Common myeloid progenitor, CD34-positive (primary cell): Measurements from ENCODE around the gene PDE6B.
"Not testable (repeated sequence)": the region's sequence is repeated elsewhere in the genome, so short reads cannot be mapped to it uniquely, and the experiment has no call there.

Source experiments
- CTCF ChIA-PET: fragments of 350-600 bp; sonication (Branson Sonifier 250); formaldehyde crosslinking; loops from one replicate; lab custom pipeline; 2021; ENCODE audit warnings: antibody characterized with exemption; lab: Charles Lee
- POLR2A ChIA-PET: fragments of 350-600 bp; sonication (Branson Sonifier 250); formaldehyde crosslinking; loops from one replicate; lab custom pipeline; 2021; ENCODE audit warnings: antibody characterized with exemption; lab: Charles Lee
- DNase-seq, 3 donors: peaks; one replicate each; pipeline versions ENCODE4 v3.0.0 to v3.0.0-alpha.2; 2013
- H3K27ac ChIP-seq, 2 experiments: 1 replicate in 1 of 2; 2 replicates in 1 of 2; pipeline ENCODE4 v1.7.0; 2013; ENCODE audit warnings: inconsistent platforms in 2 of 2, low read length in 2 of 2, mild to moderate bottlenecking in 2 of 2, low read depth in 1 of 2, moderate library complexity in 1 of 2; ENCODE audit not compliant: severe bottlenecking in 2 of 2, insufficient read depth in 1 of 2, poor library complexity in 1 of 2
- H3K27me3 ChIP-seq, 5 experiments: replicated peaks in 2 of 5; 1 replicate in 3 of 5; 2 replicates in 2 of 5; pipeline versions ENCODE4 v1.6.1 to v1.7.0; 2013; ENCODE audit warnings: low read length in 4 of 5, mild to moderate bottlenecking in 2 of 5, moderate library complexity in 2 of 5, inconsistent platforms in 1 of 5; ENCODE audit not compliant: insufficient read depth in 5 of 5, control insufficient read depth in 4 of 5
- H3K36me3 ChIP-seq, 4 experiments: 1 replicate in 2 of 4; 2 replicates in 2 of 4; pipeline versions ENCODE4 v1.6.1 to v1.7.0; 2013; ENCODE audit warnings: low read length in 3 of 4, control low read depth in 1 of 4, mild to moderate bottlenecking in 1 of 4; ENCODE audit not compliant: control insufficient read depth in 4 of 4, insufficient read depth in 4 of 4
- H3K4me1 ChIP-seq, 4 experiments: 1 replicate in 3 of 4; 2 replicates in 1 of 4; pipeline versions ENCODE4 v1.6.1 to v1.7.1; 2013; ENCODE audit warnings: low read length in 3 of 4, mild to moderate bottlenecking in 3 of 4, control low read depth in 1 of 4, inconsistent platforms in 1 of 4, moderate library complexity in 1 of 4; ENCODE audit not compliant: control insufficient read depth in 4 of 4, insufficient read depth in 4 of 4; ENCODE audit errors: control extremely low read depth in 1 of 4
- H3K4me3 ChIP-seq, 7 experiments: 1 replicate in 4 of 7; 2 replicates in 3 of 7; pipeline versions ENCODE4 v1.5.1 to v1.7.0; 2013; ENCODE audit warnings: mild to moderate bottlenecking in 7 of 7, low read length in 6 of 7, moderate library complexity in 6 of 7, inconsistent platforms in 2 of 7, low read depth in 2 of 7, control low read depth in 1 of 7; ENCODE audit not compliant: insufficient read depth in 4 of 7, control insufficient read depth in 1 of 7; ENCODE audit errors: extremely low read depth in 1 of 7
- H3K9me3 ChIP-seq, 5 experiments: 1 replicate in 4 of 5; 2 replicates in 1 of 5; pipeline versions ENCODE4 v1.6.1 to v1.7.1; 2013; ENCODE audit warnings: low read length in 4 of 5, mild to moderate bottlenecking in 2 of 5, inconsistent platforms in 1 of 5, low read depth in 1 of 5, moderate library complexity in 1 of 5; ENCODE audit not compliant: control insufficient read depth in 4 of 5, insufficient read depth in 2 of 5; ENCODE audit errors: control extremely low read depth in 1 of 5
- WGBS: methylation state at CpG from one replicate; pipeline ENCODE4 v1.1.5; 2013; ENCODE audit not compliant: insufficient coverage; 5-methylcytosine and 5-hydroxymethylcytosine counted together

The PDE6B gene

GRCh38 chr4:694341-694940, 69.1 kb downstream of the PDE6B start:
- H3K4me1 ChIP-seq = peaks cover 0 to 16% (median 11%) of the 10 kb centered on the region in 4 experiments
- WGBS = 96% methylated on average over 12 of the region's 12 CpGs
- H3K27ac ChIP-seq, POLR2A ChIA-PET, DNase-seq, H3K9me3 ChIP-seq, H3K27me3 ChIP-seq, H3K4me3 ChIP-seq, H3K36me3 ChIP-seq: not testable (repeated sequence)
- CTCF ChIA-PET = interaction anchor here (1.1 kb wide), 1 partner anchor 11 kb away, joined by 3 read pairs; no protein-coding TSS in a partner anchor

DNA sequence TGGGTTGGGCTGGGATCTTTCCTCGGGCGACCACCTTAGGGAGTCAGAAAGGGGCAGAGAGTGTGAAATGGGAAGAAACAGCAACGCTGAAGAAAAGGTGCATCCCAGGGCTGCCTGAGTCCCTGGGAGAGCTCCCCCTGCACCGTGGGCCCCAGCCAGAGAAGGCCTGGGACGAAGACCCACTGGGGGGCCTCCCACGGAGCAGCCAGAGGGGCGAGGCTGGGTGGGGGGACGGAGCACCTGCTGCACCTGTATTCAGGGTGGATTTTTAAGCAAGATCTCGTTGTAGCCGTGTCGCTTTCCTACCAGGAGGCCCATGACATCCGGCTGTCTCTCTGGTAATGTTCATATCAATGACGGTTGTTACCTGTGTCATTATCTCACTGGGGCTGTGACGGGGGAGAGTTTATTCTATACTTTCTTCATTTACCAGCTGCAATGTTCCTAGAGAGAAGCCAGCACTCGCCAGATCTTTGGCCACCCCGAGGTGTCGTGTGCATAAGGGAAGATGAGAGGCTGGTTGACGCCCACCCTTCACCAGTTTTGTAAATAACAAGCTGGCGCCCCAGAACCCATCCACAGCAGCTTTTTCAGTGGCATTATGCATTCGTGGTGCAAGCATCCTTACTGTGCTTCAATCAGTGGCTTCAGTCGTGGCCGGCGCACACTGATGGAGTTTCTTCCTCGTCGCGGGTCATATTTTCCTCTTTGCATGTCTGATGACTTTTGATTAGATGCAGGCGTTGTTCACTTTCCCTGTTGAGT, 74.6 kb downstream of the PDE6B start:
- H3K9me3 ChIP-seq = no peaks in the 10 kb centered on the region
- no peaks in the 10 kb centered on the region for H3K36me3 ChIP-seq
- no peak overlapping the region for H3K27ac ChIP-seq
- peaks cover 0 to 15% (median 8%) of the 10 kb centered on the region in 4 experiments for H3K4me1 ChIP-seq
- ChIA-PET CTCF (interaction anchor here (1.0 to 3.4 kb wide), 3 partner anchors 10 to 15 kb away, joined by 3 to 11 read pairs (median 6); no protein-coding TSS in a partner anchor), POLR2A (no interaction called here)
- no peaks in the 10 kb centered on the region for H3K27me3 ChIP-seq
- H3K4me3 ChIP-seq = no peak overlapping the region
- 93% methylated on average over 17 of the region's 27 CpGs for WGBS
- DNase-seq = no peak

- H3K36me3 ChIP-seq = no peaks in the 10 kb centered on the region
- H3K9me3 ChIP-seq = no peaks in the 10 kb centered on the region
- no peak overlapping the region for H3K27ac ChIP-seq
- no peaks in the 10 kb centered on the region for H3K27me3 ChIP-seq
- DNase-seq = no peak
- peaks cover 0 to 19% (median 12%) of the 10 kb centered on the region in 4 experiments for H3K4me1 ChIP-seq
- H3K4me3 ChIP-seq = no peak overlapping the region
- 95% methylated on average over 16 of the region's 16 CpGs for WGBS
- CTCF ChIA-PET = interaction anchor here (1.0 to 3.4 kb wide), 3 partner anchors 10 to 16 kb away, joined by 3 to 11 read pairs (median 6); no protein-coding TSS in a partner anchor
- POLR2A ChIA-PET = no interaction called here
Observed at GRCh38 chr4:700587-701264, 75.4 kb downstream of the PDE6B start.

DNA sequence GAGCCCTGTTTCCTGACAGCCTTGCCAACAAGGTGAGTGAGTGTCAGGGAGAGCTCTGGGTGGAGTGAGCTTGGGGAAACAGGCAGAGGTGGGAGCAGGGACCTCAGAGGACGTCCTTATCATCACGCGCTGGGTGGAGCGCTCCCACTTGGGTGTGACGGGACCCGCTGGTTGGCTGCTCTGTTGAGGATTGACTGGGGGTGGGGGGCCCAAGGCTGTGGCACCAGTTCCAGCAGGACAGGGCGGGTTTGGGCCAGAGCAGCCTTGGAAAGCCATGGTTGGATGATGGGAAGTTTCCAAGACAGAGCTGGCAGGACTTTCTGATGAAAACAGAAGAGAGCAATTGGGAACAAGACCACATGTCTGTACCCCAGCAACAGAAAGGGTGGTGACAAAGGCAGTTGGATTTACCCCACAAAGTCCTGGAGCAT, 77.3 kb downstream of the PDE6B start:
- H3K27me3 ChIP-seq = no peaks in the 10 kb centered on the region
- no peaks in the 10 kb centered on the region for H3K36me3 ChIP-seq
- CTCF ChIA-PET = interaction anchor here (1.0 to 1.4 kb wide), 2 partner anchors 13 to 16 kb away, joined by 4 to 5 read pairs; no protein-coding TSS in a partner anchor
- WGBS = 100% methylated on average over 4 of the region's 7 CpGs
- DNase-seq = no peak
- no peak overlapping the region for H3K4me3 ChIP-seq
- peaks cover 0 to 26% (median 22%) of the 10 kb centered on the region in 4 experiments for H3K4me1 ChIP-seq
- POLR2A ChIA-PET = no interaction called here
- H3K9me3 ChIP-seq = no peaks in the 10 kb centered on the region
- no peak overlapping the region for H3K27ac ChIP-seq

DNA sequence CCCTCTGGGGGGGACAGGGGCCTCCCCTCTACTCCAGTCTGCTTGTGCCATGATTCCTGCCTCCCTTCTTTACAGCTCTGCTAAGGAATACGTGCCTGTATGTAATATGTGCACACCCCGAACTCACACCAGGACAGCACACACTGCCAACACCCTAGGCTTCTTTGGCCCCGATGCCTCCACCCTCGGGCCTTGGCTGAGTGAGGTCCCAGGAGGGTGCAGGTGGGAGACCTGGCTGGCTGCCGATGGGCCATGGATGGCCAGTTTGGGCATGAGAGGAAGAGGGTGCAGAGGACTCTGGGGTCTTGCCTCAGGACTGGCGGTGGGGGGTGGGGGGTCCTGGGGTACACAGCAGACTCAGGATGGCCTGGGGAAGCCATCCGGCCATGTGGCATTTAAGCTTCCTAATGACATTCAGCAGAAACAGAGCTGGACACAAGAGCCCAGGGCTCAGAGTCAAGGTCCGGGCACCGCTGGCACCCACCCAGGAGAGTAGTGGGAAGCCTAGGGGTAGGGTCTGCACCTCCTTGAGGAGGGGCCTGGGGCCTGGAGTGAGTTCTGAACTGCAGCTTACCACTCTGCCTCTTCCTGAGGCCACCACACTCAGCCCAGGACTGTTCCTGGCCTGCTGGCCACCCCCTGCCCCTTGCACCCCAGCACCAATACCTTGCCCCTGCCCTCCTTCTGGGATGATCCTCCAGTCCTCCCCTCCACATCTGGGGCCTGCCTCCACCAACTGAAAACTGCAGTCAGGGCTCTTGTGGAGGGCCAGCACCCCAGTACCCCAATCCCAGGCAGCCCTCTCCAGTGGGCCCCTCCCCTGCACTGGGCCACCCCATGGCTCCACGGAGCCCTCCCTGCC, 78.2 kb downstream of the PDE6B start:
- ChIA-PET CTCF (interaction anchor here (1.4 kb wide), 1 partner anchor 16 kb away, joined by 4 read pairs; no protein-coding TSS in a partner anchor), POLR2A (no interaction called here)
- H3K4me3 ChIP-seq = no peak overlapping the region
- H3K36me3 ChIP-seq = peaks cover 0 to 3% (median 0%) of the 10 kb centered on the region in 4 experiments
- WGBS = 95% methylated on average over 6 of the region's 10 CpGs
- H3K4me1 ChIP-seq = peaks cover 0 to 31% (median 23%) of the 10 kb centered on the region in 4 experiments
- no peak overlapping the region for H3K27ac ChIP-seq
- DNase-seq = no peak
- no peaks in the 10 kb centered on the region for H3K9me3 ChIP-seq
- H3K27me3 ChIP-seq = no peaks in the 10 kb centered on the region

DNA sequence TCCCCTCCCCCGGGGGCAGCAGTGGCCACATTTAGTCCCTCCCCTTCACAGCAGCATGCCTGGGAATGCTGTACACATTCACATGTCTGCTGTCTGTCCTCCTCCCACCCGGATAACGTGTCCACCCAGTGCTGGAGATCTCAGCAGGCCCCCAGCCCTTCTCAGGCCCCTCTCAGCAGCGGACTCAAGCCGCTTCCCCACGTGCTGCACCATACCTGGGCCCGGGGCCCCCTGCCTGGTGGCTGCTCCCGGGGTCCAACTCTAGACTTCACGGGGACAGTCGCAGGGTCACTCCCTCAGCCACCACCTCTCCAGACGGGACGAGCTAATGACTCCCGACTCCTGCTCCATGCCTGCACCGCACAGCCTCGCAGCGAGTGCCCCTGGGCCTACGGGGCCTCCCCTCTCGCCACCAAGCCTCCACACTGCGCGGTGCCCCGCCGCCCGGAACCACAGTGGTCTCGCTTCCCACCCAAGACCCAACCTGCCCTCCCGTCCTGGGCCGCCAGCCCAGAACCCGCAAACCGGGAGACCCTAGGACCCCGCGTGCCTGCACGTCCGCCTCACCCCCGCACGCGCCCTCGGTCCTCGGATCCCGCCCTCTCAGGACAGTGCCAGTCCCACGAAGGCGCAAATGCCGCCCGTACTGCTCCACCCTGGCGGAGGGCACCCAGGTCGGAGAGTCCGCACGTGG, 79.0 kb downstream of the PDE6B start:
- H3K27me3 ChIP-seq = no peaks in the 10 kb centered on the region

More for the DNA sequence above, 79.0 kb downstream of the PDE6B start:
- DNase-seq = no peak
- peaks cover 0 to 3% (median under 1%) of the 10 kb centered on the region in 4 experiments for H3K36me3 ChIP-seq
- ChIA-PET POLR2A (no interaction called here), CTCF (interaction anchor here (1.4 kb wide), 1 partner anchor 17 kb away, joined by 4 read pairs; no protein-coding TSS in a partner anchor)
- no peak overlapping the region for H3K4me3 ChIP-seq
- 96% methylated on average over 44 of the region's 46 CpGs for WGBS
- no peak overlapping the region for H3K27ac ChIP-seq
- peaks cover 1 to 32% (median 18%) of the 10 kb centered on the region in 4 experiments for H3K4me1 ChIP-seq
- no peaks in the 10 kb centered on the region for H3K9me3 ChIP-seq
